H9 (cell line): ENCODE data around the gene ANKMY1. TPM values are rescaled to one million over a fixed set of nuclear protein-coding genes. Genes with fewer than 3 reads are reported as not detected.

Experiments
- DNase-seq: peaks from one replicate; pipeline ENCODE4 v3.0.0-alpha.2; 2017
- H2AFZ ChIP-seq: one replicate; pipeline ENCODE4 v1.6.1; 2013; ENCODE audit warnings: mild to moderate bottlenecking, low read length, control low read depth, moderate library complexity
- H2AK5ac ChIP-seq: 2 replicates; pipeline ENCODE4 v1.6.1; 2013; ENCODE audit warnings: low read length, control low read depth, mixed read lengths; ENCODE audit not compliant: insufficient read length
- H2BK120ac ChIP-seq: one replicate; pipeline ENCODE4 v1.6.1; 2013; ENCODE audit warnings: low read depth, mild to moderate bottlenecking, low read length, control low read depth, inconsistent platforms; ENCODE audit not compliant: poor library complexity, severe bottlenecking
- H2BK12ac ChIP-seq: 2 replicates; pipeline ENCODE4 v1.6.1; 2013; ENCODE audit warnings: low read length, control low read depth, mixed read lengths, low read depth; ENCODE audit not compliant: insufficient read length
- H2BK15ac ChIP-seq: 2 replicates; pipeline ENCODE4 v1.6.1; 2013; ENCODE audit warnings: low read depth, low read length, control low read depth
- H2BK20ac ChIP-seq: one replicate; pipeline ENCODE4 v1.6.1; 2013; ENCODE audit warnings: low read depth, mild to moderate bottlenecking, low read length, control low read depth, inconsistent platforms; ENCODE audit not compliant: poor library complexity, severe bottlenecking
- H2BK5ac ChIP-seq: 2 replicates; pipeline ENCODE4 v1.6.1; 2013; ENCODE audit warnings: low read length, control low read depth, mixed read lengths; ENCODE audit not compliant: insufficient read length
- H3K14ac ChIP-seq: 2 replicates; pipeline ENCODE4 v1.6.1; 2013; ENCODE audit warnings: low read length, control low read depth; ENCODE audit not compliant: insufficient read depth
- H3K18ac ChIP-seq: 2 replicates; pipeline ENCODE4 v1.6.1; 2013; ENCODE audit warnings: low read depth, mild to moderate bottlenecking, mixed read lengths, low read length, control low read depth; ENCODE audit not compliant: insufficient read length
- H3K23ac ChIP-seq: 2 replicates; pipeline ENCODE4 v1.6.1; 2013; ENCODE audit warnings: low read length, control low read depth, mixed read lengths, low read depth; ENCODE audit not compliant: insufficient read length
- H3K23me2 ChIP-seq: 2 replicates; pipeline ENCODE4 v1.6.1; 2013; ENCODE audit warnings: low read depth, mild to moderate bottlenecking, mixed read lengths, low read length, control low read depth; ENCODE audit not compliant: insufficient read length, poor library complexity, severe bottlenecking
- H3K27ac ChIP-seq: 2 replicates; pipeline ENCODE4 v1.5.1; 2013; ENCODE audit warnings: low read length, control low read depth, mixed read lengths, low read depth; ENCODE audit not compliant: insufficient read length
- H3K27me3 ChIP-seq: 2 replicates; pipeline ENCODE4 v1.6.1; 2013; ENCODE audit warnings: low read length, control low read depth, inconsistent platforms; ENCODE audit not compliant: insufficient read depth
- H3K4ac ChIP-seq: 2 replicates; pipeline ENCODE4 v1.6.1; 2013; ENCODE audit warnings: low read depth, mild to moderate bottlenecking, control low read depth, inconsistent platforms, low read length, moderate library complexity
- H3K4me1 ChIP-seq: 2 replicates; pipeline ENCODE4 v1.6.1; 2013; ENCODE audit warnings: low read length, control low read depth, inconsistent platforms; ENCODE audit not compliant: insufficient read depth
- H3K4me2 ChIP-seq: 2 replicates; pipeline ENCODE4 v1.6.1; 2013; ENCODE audit warnings: low read length, control low read depth, mixed read lengths; ENCODE audit not compliant: insufficient read length, insufficient read depth
- H3K56ac ChIP-seq: 2 replicates; pipeline ENCODE4 v1.6.1; 2013; ENCODE audit warnings: low read depth, mild to moderate bottlenecking, mixed read lengths, low read length, control low read depth; ENCODE audit not compliant: insufficient read length
- H3K79me1 ChIP-seq: 2 replicates; pipeline ENCODE4 v1.6.1; 2013; ENCODE audit warnings: low read depth, mild to moderate bottlenecking, moderate library complexity, low read length, control low read depth, inconsistent platforms; ENCODE audit not compliant: insufficient read depth, poor library complexity, severe bottlenecking
- H3K79me2 ChIP-seq: 2 replicates; pipeline ENCODE4 v1.6.1; 2013; ENCODE audit warnings: low read length, control low read depth, inconsistent platforms; ENCODE audit not compliant: insufficient read depth
- H3K9ac ChIP-seq: 2 replicates; pipeline ENCODE4 v1.6.1; 2013; ENCODE audit warnings: low read length, control low read depth, mixed read lengths; ENCODE audit not compliant: insufficient read length; ENCODE audit errors: extremely low read depth
- H3K9me3 ChIP-seq: one replicate; pipeline ENCODE4 v1.6.1; 2013; ENCODE audit warnings: low read depth, low read length, inconsistent platforms; ENCODE audit not compliant: control insufficient read depth
- H3T11ph ChIP-seq: one replicate; pipeline ENCODE4 v1.6.1; 2013; ENCODE audit warnings: mild to moderate bottlenecking, low read length, control low read depth, inconsistent platforms
- H4K20me1 ChIP-seq: one replicate; pipeline ENCODE4 v1.6.1; 2013; ENCODE audit not compliant: control insufficient read depth, insufficient read length, insufficient read depth
- H4K5ac ChIP-seq: 2 replicates; pipeline ENCODE4 v1.6.1; 2013; ENCODE audit warnings: low read depth, mild to moderate bottlenecking, mixed read lengths, low read length, control low read depth; ENCODE audit not compliant: insufficient read length
- H4K8ac ChIP-seq: replicated peaks from 2 replicates; pipeline ENCODE4 v1.6.1; 2013; ENCODE audit warnings: low read length, control low read depth, mixed read lengths, low read depth; ENCODE audit not compliant: insufficient read length
- H4K91ac ChIP-seq: 2 replicates; pipeline ENCODE4 v1.6.1; 2013; ENCODE audit warnings: low read depth, mild to moderate bottlenecking, moderate library complexity, mixed read lengths, low read length, control low read depth; ENCODE audit not compliant: insufficient read length
- H3K27ac Mint-ChIP-seq, 3 experiments: 2 replicates in 2 of 3; 3 replicates in 1 of 3; pipeline ENCODE4 v1.8.0; 2020 to 2021; ENCODE audit warnings: mixed read lengths in 3 of 3, mild to moderate bottlenecking in 1 of 3, moderate library complexity in 1 of 3
- H3K27me3 Mint-ChIP-seq: 2 replicates; pipeline ENCODE4 v1.8.0; 2021; ENCODE audit warnings: low read depth, mild to moderate bottlenecking, moderate library complexity, mixed read lengths
- H3K36me3 Mint-ChIP-seq, 3 experiments: 2 replicates in 2 of 3; 3 replicates in 1 of 3; pipeline ENCODE4 v1.8.0; 2020 to 2021; ENCODE audit warnings: low read depth in 3 of 3, mixed read lengths in 3 of 3; ENCODE audit not compliant: insufficient read depth in 1 of 3
- H3K4me1 Mint-ChIP-seq, 2 experiments: 2 replicates each; pipeline ENCODE4 v1.8.0; 2020; ENCODE audit warnings: mixed read lengths in 2 of 2
- H3K4me3 Mint-ChIP-seq, 2 experiments: 2 replicates in 1 of 2; 3 replicates in 1 of 2; pipeline ENCODE4 v1.8.0; 2020 to 2021; ENCODE audit warnings: mild to moderate bottlenecking in 2 of 2, mixed read lengths in 2 of 2, moderate library complexity in 1 of 2
- H3K9me3 Mint-ChIP-seq, 2 experiments: 2 replicates in 1 of 2; 3 replicates in 1 of 2; pipeline ENCODE4 v1.8.0; 2020; ENCODE audit warnings: mild to moderate bottlenecking in 2 of 2, mixed read lengths in 2 of 2, moderate library complexity in 1 of 2
- WGBS: extraction: QIAGEN DNeasy Blood & Tissue Kit; methylation state at CpG from one replicate; pipeline ENCODE4 v1.1.7; 2013; ENCODE audit warnings: missing lambda C conversion rate, low lambda C conversion rate, mixed read lengths; ENCODE audit not compliant: insufficient read length; ENCODE audit errors: extremely low coverage; 5-methylcytosine and 5-hydroxymethylcytosine counted together
- total RNA-seq: library from RNA; stranded (reverse); gene quantifications from 2 replicates; pipeline ENCODE4 v1.2.1, GENCODE V29; 2021
- TF ChIP-seq, protein P1 (sequence below): fragments of 200-600 bp; sonication (generic); conservative IDR thresholded peaks from 3 replicates; pipeline ENCODE4 v1.8.0; 2021; ENCODE audit warnings: antibody characterized with exemption, mild to moderate bottlenecking

The ANKMY1 gene
- total RNA-seq, 1 experiment from 2014 or later = 13.7 TPM

DNA sequence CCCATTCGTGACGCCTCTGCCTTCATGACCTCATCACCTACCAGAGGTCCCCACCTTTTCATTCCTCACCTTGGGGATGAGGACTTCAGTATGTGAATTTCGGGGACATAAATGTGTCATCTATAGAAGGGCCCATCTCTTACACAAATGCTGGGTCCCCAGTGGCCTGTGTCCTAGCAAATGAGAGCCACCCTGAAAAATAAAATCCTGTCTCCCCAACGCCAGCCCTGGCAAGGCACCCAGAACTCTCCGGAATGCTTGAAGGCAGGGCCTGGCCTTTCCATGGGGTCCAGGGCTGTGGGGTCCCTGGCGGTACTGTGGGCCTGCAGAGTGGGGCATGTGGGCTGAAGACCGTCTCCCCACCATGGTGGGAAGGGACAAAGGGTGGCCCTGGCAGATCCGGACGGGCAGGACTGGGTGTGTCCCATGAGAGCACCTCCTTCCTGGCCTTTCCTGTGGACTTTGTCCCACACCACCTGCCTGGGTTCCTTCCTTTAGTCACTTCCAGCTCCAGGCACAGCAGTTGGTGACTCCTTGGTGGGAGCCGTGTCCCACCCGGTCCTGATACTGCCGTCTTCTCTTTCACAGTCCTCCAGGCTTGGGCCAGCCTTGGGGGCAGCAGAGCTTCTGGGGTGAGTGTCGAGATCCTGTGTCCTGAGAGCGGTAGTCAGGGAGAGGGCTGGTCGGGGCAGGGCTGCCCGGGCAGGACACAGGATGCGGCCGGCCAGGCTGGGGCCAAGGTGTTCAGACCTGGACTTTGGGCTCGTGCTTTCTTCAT, 47.3 kb upstream of the ANKMY1 start:
- Histone ChIP-seq H3K23ac (no peak overlapping the region), H3K4me1 (no peaks in the 10 kb centered on the region), H3K9ac (no peak overlapping the region), H2BK20ac (no peak overlapping the region), H3K79me2 (no peaks in the 10 kb centered on the region), H3K14ac (no peak overlapping the region; the same call in 1 of the 2 replicates), H3K9me3 (no peaks in the 10 kb centered on the region), H2BK15ac (no peak overlapping the region), H3T11ph (no peak overlapping the region), H3K4ac (no peak overlapping the region), H3K18ac (no peak overlapping the region), H3K4me2 (no peak overlapping the region), H4K8ac (no peak overlapping the region), H2AK5ac (no peak overlapping the region), H2BK5ac (no peak overlapping the region), H3K27ac (no peak overlapping the region), H3K27me3 (no peaks in the 10 kb centered on the region), H3K23me2 (no peaks in the 10 kb centered on the region), H4K91ac (no peak overlapping the region), H4K5ac (no peak overlapping the region), H3K56ac (no peak overlapping the region), H2BK120ac (no peak overlapping the region), H3K79me1 (no peaks in the 10 kb centered on the region), H2BK12ac (no peak overlapping the region), H4K20me1 (no peaks in the 10 kb centered on the region), H2AFZ (no peak overlapping the region)
- DNase-seq = no peak
- H3K4me1 Mint-ChIP-seq = no peaks in the 10 kb centered on the region; a peak in 1 of 4 replicates
- TF ChIP-seq, protein P1, sequence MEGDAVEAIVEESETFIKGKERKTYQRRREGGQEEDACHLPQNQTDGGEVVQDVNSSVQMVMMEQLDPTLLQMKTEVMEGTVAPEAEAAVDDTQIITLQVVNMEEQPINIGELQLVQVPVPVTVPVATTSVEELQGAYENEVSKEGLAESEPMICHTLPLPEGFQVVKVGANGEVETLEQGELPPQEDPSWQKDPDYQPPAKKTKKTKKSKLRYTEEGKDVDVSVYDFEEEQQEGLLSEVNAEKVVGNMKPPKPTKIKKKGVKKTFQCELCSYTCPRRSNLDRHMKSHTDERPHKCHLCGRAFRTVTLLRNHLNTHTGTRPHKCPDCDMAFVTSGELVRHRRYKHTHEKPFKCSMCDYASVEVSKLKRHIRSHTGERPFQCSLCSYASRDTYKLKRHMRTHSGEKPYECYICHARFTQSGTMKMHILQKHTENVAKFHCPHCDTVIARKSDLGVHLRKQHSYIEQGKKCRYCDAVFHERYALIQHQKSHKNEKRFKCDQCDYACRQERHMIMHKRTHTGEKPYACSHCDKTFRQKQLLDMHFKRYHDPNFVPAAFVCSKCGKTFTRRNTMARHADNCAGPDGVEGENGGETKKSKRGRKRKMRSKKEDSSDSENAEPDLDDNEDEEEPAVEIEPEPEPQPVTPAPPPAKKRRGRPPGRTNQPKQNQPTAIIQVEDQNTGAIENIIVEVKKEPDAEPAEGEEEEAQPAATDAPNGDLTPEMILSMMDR = no peak
- no peak overlapping the region for H3K4me3 Mint-ChIP-seq
- H3K9me3 Mint-ChIP-seq = no peaks in the 10 kb centered on the region
- no peak overlapping the region; a peak in 1 of 7 replicates for H3K27ac Mint-ChIP-seq
- WGBS = no CpG with 5 or more reads among the region's 19 CpGs
- peaks cover 17% of the 10 kb centered on the region for H3K27me3 Mint-ChIP-seq
- peaks cover 0 to under 1% (median 0%) of the 10 kb centered on the region in 3 experiments; a peak in 2 of 7 replicates for H3K36me3 Mint-ChIP-seq
